SK-N-DZ (cell line): ENCODE data around the gene CDH4.
"Not testable (repeated sequence)": the region's sequence is repeated elsewhere in the genome, so short reads cannot be mapped to it uniquely, and the experiment has no call there.

Experiments
- DNase-seq: peaks from one replicate; pipeline ENCODE4 v3.0.0-alpha.2; 2015; ENCODE audit warnings: low spot score

CDH4 gene

GRCh38 chr20:61253640-61254511 lies 1.8 kb downstream of the CDH4 start:
- DNase-seq: no peak

GRCh38 chr20:61254881-61255626 lies 3.0 kb downstream of the CDH4 start:
- DNase-seq: no peak

- DNase-seq: no peak
These were observed 4.3 kb downstream of the CDH4 start for GRCh38 chr20:61256365-61256764.

GRCh38 chr20:61256824-61257223 lies 4.8 kb downstream of the CDH4 start:
- DNase-seq: no peak

GRCh38 chr20:61257611-61258010 lies 5.5 kb downstream of the CDH4 start:
- no peak for DNase-seq

GRCh38 chr20:61259741-61260140 lies 7.7 kb downstream of the CDH4 start:
- DNase-seq: no peak

GRCh38 chr20:61260905-61261304 lies 8.8 kb downstream of the CDH4 start:
- DNase-seq: no peak

GRCh38 chr20:61262036-61262435 lies 10.0 kb downstream of the CDH4 start:
- DNase-seq: no peak

GRCh38 chr20:61262514-61262913 lies 10.5 kb downstream of the CDH4 start:
- DNase-seq: no peak

- no peak for DNase-seq
These were observed 11.1 kb downstream of the CDH4 start for GRCh38 chr20:61263084-61263695.

- no peak for DNase-seq
These were observed 11.9 kb downstream of the CDH4 start for GRCh38 chr20:61263938-61264337.

GRCh38 chr20:61267241-61267640 lies 15.2 kb downstream of the CDH4 start:
- no peak for DNase-seq

GRCh38 chr20:61268024-61268423 lies 16.0 kb downstream of the CDH4 start:
- no peak for DNase-seq

- no peak for DNase-seq
These were observed 19.5 kb downstream of the CDH4 start for GRCh38 chr20:61271312-61272231.

- not testable (repeated sequence) for DNase-seq
These were observed 21.0 kb downstream of the CDH4 start for GRCh38 chr20:61273024-61273423.

GRCh38 chr20:61273666-61274065 lies 21.6 kb downstream of the CDH4 start:
- not testable (repeated sequence) for DNase-seq

- DNase-seq: no peak
These were observed 22.3 kb downstream of the CDH4 start for GRCh38 chr20:61274326-61274725.

GRCh38 chr20:61278296-61278695 lies 26.2 kb downstream of the CDH4 start:
- no peak for DNase-seq

GRCh38 chr20:61279621-61280150 lies 27.6 kb downstream of the CDH4 start:
- no peak for DNase-seq

GRCh38 chr20:61280217-61280980 lies 28.3 kb downstream of the CDH4 start:
- DNase-seq: no peak
